Astrocyte of the cerebellum (primary cell): ENCODE measurements around the gene PDCD2L.
"Not testable (repeated sequence)": the region's sequence is repeated elsewhere in the genome, so short reads cannot be mapped to it uniquely, and the experiment has no call there.

Experiments used
- DNase-seq: peaks from one replicate; pipeline ENCODE4 v3.0.0-alpha.2; 2011; ENCODE audit warnings: low read depth
- H3K4me3 ChIP-seq: 2 replicates; pipeline ENCODE4 v1.5.1; 2011; ENCODE audit warnings: mild to moderate bottlenecking, low read depth, low read length, moderate library complexity
- in situ Hi-C: cut with HindIII; loops from 2 replicates; pipeline ENCODE4 v1.10.0; 2017; ENCODE audit warnings: low sequenced_read_pairs
- TF ChIP-seq, protein P1 (sequence below): IDR thresholded peaks from 2 replicates; pipeline ENCODE4 v1.5.1; 2012; ENCODE audit warnings: low read length, low read depth, moderate library complexity, mild to moderate bottlenecking; ENCODE audit errors: missing control alignments

Gene PDCD2L

DNA sequence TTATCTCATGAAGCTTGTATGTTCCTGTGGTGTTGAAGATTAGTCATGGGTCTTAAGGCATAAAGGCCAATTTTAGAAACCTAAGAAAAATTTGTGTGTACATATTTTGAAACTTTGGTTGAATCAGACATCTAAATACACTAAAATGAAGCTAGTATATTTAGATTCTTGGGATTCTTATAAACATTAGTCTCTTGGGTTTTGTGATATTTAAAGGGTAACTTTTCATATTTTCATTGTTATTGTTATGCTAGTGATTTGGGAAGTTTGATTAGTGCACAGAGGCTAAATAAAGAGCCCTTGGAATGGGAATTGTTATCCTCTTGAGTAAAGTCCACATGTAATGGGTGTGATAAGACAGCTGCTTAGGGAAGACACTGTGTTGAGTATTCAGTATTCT is 48.5 kb downstream of the PDCD2L start:
- no peak for DNase-seq
- H3K4me3 ChIP-seq: no peak overlapping the region
- TF ChIP-seq, protein P1, sequence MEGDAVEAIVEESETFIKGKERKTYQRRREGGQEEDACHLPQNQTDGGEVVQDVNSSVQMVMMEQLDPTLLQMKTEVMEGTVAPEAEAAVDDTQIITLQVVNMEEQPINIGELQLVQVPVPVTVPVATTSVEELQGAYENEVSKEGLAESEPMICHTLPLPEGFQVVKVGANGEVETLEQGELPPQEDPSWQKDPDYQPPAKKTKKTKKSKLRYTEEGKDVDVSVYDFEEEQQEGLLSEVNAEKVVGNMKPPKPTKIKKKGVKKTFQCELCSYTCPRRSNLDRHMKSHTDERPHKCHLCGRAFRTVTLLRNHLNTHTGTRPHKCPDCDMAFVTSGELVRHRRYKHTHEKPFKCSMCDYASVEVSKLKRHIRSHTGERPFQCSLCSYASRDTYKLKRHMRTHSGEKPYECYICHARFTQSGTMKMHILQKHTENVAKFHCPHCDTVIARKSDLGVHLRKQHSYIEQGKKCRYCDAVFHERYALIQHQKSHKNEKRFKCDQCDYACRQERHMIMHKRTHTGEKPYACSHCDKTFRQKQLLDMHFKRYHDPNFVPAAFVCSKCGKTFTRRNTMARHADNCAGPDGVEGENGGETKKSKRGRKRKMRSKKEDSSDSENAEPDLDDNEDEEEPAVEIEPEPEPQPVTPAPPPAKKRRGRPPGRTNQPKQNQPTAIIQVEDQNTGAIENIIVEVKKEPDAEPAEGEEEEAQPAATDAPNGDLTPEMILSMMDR: no peak
- in situ Hi-C loops: no loop called here

DNA sequence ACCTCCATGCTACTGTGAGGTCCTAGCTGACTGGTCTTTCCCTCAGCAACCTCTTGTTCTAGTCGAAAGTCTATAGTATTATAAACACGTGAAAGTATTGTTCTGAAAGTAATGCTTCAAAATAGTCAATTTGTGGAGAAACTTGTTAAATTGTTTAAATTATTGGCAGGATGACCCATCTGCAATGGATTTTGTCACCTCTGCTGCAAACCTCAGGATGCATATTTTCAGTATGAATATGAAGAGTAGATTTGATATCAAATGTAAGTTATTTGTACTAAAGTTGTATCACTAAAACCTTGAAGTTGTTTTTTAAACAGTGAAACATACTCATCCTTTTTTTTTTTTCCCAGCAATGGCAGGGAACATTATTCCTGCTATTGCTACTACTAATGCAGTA is 49.9 kb downstream of the PDCD2L start:
- TF ChIP-seq, protein P1: no peak
- in situ Hi-C loops: no loop called here
- H3K4me3 ChIP-seq: no peak overlapping the region
- no peak for DNase-seq

DNA sequence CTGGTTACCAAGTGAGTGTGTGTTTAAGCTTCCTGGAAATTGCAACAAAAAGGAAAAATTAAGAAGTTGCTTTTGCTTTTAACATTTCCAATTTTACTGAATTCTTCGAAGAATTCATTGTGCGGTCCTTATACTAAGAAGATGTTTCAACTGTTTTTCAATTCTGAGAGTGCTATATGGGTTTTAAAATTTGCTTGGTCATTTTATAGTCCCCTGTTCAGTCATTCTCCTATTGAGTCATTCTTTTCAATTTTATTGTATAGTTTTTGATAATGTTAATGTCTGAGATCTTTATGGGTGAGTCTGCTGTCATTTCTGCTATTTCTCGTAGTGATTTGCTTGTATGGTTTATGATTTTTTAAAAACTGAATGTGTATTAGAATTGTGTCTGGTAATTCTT is 50.5 kb downstream of the PDCD2L start:
- TF ChIP-seq, protein P1: no peak
- DNase-seq: no peak
- in situ Hi-C loops: no loop called here

DNA sequence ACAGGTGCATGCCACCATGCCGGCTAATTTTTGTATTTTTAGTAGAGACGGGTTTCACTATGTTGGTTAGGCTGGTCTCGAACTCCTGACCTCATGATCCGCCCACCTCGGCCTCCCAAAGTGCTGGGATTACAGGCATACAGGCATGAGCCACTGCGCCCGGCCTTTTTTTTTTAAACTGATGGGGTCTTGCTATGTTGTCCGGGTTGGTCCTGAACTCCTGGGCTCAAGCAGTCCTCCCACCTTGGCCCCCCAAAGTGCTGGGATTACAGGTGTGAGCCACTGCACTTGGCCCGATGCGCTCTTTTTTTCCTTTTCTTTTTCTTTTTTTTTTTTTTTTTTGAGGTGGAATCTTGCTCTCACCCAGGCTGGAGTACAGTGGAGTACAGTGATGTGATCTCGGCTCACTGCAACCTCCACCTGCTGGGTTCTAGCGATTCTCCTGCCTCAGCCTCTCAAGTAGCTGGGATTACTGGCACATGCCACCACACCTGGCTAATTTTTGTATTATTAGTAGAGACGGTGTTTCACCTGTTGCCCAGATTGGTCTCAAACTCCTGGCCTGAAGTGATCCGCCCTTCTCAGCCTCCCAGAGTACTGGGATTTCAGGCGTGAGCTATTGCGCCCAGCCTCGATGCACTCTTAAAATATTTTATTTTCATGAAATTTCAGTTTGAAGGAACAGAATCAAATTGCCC is 51.7 kb downstream of the PDCD2L start:
- in situ Hi-C loops, H3K4me3 ChIP-seq, DNase-seq: not testable (repeated sequence)

More for the DNA sequence above, 50.5 kb downstream of the PDCD2L start:
- H3K4me3 ChIP-seq: no peak overlapping the region

DNA sequence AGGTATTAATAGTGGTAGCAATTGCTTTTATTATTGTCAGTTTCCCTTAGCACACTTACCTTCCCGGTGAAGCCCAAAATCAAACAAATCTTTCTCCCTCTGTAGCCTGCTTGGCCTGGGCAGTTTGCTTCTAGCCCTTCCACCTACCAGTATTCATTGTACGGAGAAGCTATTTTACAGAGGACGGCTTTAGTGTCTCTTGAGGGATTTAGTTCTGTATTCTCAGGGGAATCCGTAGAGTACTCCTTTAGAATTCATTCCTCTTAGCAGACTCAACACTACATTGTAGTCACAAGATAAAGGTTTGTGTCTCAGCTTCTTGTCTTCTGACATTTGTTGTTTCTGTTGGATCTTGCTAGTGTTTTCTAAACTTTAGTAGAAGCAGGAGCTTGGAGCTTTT is 53.2 kb downstream of the PDCD2L start:
- H3K4me3 ChIP-seq: no peak overlapping the region
- TF ChIP-seq, protein P1: no peak
- in situ Hi-C loops: no loop called here
- no peak for DNase-seq

DNA sequence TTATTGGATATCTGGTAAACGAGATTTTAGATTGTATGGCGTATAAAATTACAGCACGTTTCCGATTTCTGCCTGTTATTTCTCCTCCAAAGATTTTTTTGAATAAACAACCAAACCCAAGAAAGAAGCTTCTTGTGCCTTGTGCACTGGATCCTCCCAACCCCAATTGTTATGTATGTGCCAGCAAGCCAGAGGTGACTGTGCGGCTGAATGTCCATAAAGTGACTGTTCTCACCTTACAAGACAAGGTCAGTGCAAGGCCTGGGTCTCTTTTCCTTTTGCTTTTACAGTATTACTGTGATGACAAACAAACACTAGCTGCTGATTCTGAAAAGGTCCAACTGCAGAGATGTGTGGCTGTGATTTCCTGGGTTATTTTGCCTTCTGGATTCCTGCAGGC is 54.5 kb downstream of the PDCD2L start:
- no peak overlapping the region for H3K4me3 ChIP-seq
- in situ Hi-C loops: no loop called here
- DNase-seq: no peak
- TF ChIP-seq, protein P1: no peak

DNA sequence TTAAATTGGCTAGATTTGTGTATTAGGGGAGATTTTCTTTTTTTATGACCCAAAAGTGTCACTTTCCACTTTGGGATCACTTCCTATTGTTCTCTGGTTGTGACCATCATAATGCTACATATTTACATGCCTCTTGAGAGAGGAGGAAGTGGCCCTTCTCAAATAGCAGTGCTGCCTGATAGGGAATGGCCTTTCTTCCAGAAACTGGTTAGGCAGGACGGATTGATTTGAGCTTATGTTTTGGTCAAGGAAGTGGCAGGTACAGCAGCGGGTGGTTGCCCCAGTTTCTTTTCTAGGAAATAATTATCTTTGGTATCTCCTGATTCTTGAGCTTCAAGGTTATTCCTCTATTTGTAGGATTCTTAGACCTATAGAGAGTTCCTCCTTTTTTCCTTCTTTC is 55.4 kb downstream of the PDCD2L start:
- DNase-seq: no peak
- TF ChIP-seq, protein P1: no peak
- H3K4me3 ChIP-seq: no peak overlapping the region
- in situ Hi-C loops: no loop called here
